ENCODE results near the gene B3GNT5.

The B3GNT5 gene

DNA sequence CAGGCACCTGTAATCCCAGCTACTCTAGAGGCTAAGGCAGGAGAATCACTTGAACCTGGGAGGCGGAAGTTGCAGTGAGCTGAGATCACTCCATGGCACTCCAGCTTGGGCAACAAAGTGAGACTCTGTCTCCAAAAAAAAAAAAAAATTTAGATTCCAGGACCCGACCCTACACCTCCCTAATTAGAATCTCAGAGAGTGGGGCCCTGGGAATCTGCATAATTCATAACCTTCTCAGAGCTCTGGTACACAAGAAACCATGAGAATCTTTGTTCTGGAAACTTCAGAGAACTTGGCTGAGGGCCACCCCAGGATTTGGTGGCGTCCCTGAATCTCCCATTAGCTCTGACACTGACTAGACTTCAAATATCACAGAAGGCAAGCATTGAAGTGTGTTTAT lies 31.5 kb downstream of the B3GNT5 start:
- Histone ChIP-seq H3K4me3 (replicated peaks; ENCODE audit: insufficient read depth, low read length) (no peak overlapping the region), H3K27me3 (ENCODE audit: insufficient read depth, poor library complexity, severe bottlenecking) (no peaks in the 10 kb centered on the region), H3K27ac (replicated peaks) (no peak overlapping the region)
- no peak for TF ChIP-seq SPI1 (IDR thresholded peaks at IDR 0.05; ENCODE audit: borderline replicate concordance, low read depth)
- TF ChIP-seq, protein P1, sequence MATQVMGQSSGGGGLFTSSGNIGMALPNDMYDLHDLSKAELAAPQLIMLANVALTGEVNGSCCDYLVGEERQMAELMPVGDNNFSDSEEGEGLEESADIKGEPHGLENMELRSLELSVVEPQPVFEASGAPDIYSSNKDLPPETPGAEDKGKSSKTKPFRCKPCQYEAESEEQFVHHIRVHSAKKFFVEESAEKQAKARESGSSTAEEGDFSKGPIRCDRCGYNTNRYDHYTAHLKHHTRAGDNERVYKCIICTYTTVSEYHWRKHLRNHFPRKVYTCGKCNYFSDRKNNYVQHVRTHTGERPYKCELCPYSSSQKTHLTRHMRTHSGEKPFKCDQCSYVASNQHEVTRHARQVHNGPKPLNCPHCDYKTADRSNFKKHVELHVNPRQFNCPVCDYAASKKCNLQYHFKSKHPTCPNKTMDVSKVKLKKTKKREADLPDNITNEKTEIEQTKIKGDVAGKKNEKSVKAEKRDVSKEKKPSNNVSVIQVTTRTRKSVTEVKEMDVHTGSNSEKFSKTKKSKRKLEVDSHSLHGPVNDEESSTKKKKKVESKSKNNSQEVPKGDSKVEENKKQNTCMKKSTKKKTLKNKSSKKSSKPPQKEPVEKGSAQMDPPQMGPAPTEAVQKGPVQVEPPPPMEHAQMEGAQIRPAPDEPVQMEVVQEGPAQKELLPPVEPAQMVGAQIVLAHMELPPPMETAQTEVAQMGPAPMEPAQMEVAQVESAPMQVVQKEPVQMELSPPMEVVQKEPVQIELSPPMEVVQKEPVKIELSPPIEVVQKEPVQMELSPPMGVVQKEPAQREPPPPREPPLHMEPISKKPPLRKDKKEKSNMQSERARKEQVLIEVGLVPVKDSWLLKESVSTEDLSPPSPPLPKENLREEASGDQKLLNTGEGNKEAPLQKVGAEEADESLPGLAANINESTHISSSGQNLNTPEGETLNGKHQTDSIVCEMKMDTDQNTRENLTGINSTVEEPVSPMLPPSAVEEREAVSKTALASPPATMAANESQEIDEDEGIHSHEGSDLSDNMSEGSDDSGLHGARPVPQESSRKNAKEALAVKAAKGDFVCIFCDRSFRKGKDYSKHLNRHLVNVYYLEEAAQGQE (IDR thresholded peaks at IDR 0.05; ENCODE audit: insufficient replicate concordance, low read depth): no peak
- no peak for TF ChIP-seq POLR2AphosphoS5 (IDR thresholded peaks at IDR 0.05; ENCODE audit: low read depth)
- no peak for TF ChIP-seq CTCF (IDR thresholded peaks at IDR 0.05; ENCODE audit: insufficient read depth, low read length)
- TF ChIP-seq GABPA (IDR thresholded peaks at IDR 0.05; ENCODE audit: low read depth): no peak
- DNase-seq (ENCODE audit: low read depth in 1 of 2, low spot score in 1 of 2): no peak

DNA sequence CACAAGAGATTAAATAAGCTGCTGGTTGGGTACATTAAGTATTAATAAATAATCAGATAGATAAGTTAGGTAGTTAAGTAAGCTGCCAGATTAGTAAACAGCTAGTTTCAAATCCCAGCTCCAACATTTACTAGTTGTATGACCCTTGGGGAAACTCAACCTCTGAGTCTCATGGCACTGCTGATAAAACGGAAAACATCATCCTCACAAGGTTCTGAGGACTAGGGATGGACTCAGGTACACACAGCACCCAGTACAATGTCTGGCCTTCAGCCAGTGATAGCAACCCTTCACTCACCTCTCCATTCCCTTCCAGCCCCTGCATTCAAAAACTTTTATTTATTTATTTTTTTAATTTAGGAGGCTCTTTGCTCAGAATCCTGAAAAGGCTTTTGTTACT lies 32.3 kb downstream of the B3GNT5 start:
- no peak overlapping the region for H3K4me3 ChIP-seq (replicated peaks; ENCODE audit: insufficient read depth, low read length)
- no peak for TF ChIP-seq SPI1 (IDR thresholded peaks at IDR 0.05; ENCODE audit: borderline replicate concordance, low read depth)
- no peak for TF ChIP-seq GABPA (IDR thresholded peaks at IDR 0.05; ENCODE audit: low read depth)
- no peak for TF ChIP-seq POLR2AphosphoS5 (IDR thresholded peaks at IDR 0.05; ENCODE audit: low read depth)
- TF ChIP-seq, protein P1 (IDR thresholded peaks at IDR 0.05; ENCODE audit: insufficient replicate concordance, low read depth): no peak
- no peak for TF ChIP-seq CTCF (IDR thresholded peaks at IDR 0.05; ENCODE audit: insufficient read depth, low read length)
- no peaks in the 10 kb centered on the region for H3K27me3 ChIP-seq (ENCODE audit: insufficient read depth, poor library complexity, severe bottlenecking)
- no peak for DNase-seq (ENCODE audit: low read depth in 1 of 2, low spot score in 1 of 2)
- 0 out of 2 replicates have a peak overlapping the region, but pooled peaks have one; percentile 11 for H3K27ac ChIP-seq (replicated peaks)

GRCh38 chr3:183285828-183286457 lies 32.9 kb downstream of the B3GNT5 start:
- H3K4me3 ChIP-seq (replicated peaks; ENCODE audit: insufficient read depth, low read length): no peak overlapping the region
- peak; percentile 56 to 87 for DNase-seq (ENCODE audit: low read depth in 1 of 2, low spot score in 1 of 2)

More at GRCh38 chr3:183285828-183286457, 32.9 kb downstream of the B3GNT5 start:
- 0 out of 2 replicates have a peak overlapping the region, but pooled peaks have one; percentile 11 for H3K27ac ChIP-seq (replicated peaks)
- TF ChIP-seq CTCF (IDR thresholded peaks at IDR 0.05; ENCODE audit: insufficient read depth, low read length) (no peak), GABPA (IDR thresholded peaks at IDR 0.05; ENCODE audit: low read depth) (peak; percentile 29; the same call in 1 of the 2 replicates), POLR2AphosphoS5 (IDR thresholded peaks at IDR 0.05; ENCODE audit: low read depth) (0 out of 2 replicates have a peak, but pooled peaks have one; percentile 22)
- no peaks in the 10 kb centered on the region for H3K27me3 ChIP-seq (ENCODE audit: insufficient read depth, poor library complexity, severe bottlenecking)

Data from HL-60 (cell line).